ENCODE results near the gene F13B.

DNA sequence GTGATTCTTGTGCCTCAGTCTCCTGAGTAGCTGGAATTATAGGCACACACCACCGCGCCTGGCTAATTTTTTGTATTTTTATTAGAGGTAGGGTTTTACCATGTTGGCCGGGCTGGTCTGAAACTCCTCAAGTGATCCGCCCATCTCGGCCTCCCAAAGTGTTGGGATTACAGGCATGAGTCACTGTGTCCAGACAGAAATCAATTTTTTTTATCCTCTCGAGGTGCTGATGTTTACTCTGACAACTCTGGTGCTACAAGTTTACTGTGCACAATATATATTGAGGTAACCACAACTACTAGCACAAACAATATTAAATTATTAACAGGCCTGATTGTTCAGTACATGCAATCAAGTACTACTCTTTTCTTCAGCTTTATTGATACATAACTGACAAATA is 39.7 kb downstream of the F13B start:
- TF ChIP-seq, protein P1, sequence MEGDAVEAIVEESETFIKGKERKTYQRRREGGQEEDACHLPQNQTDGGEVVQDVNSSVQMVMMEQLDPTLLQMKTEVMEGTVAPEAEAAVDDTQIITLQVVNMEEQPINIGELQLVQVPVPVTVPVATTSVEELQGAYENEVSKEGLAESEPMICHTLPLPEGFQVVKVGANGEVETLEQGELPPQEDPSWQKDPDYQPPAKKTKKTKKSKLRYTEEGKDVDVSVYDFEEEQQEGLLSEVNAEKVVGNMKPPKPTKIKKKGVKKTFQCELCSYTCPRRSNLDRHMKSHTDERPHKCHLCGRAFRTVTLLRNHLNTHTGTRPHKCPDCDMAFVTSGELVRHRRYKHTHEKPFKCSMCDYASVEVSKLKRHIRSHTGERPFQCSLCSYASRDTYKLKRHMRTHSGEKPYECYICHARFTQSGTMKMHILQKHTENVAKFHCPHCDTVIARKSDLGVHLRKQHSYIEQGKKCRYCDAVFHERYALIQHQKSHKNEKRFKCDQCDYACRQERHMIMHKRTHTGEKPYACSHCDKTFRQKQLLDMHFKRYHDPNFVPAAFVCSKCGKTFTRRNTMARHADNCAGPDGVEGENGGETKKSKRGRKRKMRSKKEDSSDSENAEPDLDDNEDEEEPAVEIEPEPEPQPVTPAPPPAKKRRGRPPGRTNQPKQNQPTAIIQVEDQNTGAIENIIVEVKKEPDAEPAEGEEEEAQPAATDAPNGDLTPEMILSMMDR (IDR thresholded peaks at IDR 0.05): no peak
- no peak for TF ChIP-seq POLR2A (IDR thresholded peaks at IDR 0.05)

Measured in vagina (tissue), 2 donors.